CD14-positive monocyte (primary cell): Measurements from ENCODE around the gene CARM1. TPM values are rescaled to one million over a fixed set of nuclear protein-coding genes. Genes with fewer than 3 reads are reported as not detected.

Source experiments
- DNase-seq, 3 donors: peaks; one replicate each; pipeline ENCODE4 v3.0.0-alpha.2; 2011 to 2022
- H2AFZ ChIP-seq: 2 replicates; pipeline ENCODE4 v1.6.0; 2012; ENCODE audit warnings: mild to moderate bottlenecking, low read depth, low read length, inconsistent platforms; ENCODE audit not compliant: insufficient read depth, poor library complexity, severe bottlenecking
- H3K27ac ChIP-seq, 2 donors: 1 replicate in 1 of 2; 2 replicates in 1 of 2; pipeline ENCODE4 v1.5.1; 2012 to 2013; ENCODE audit warnings: low read length in 2 of 2, control low read depth in 1 of 2, inconsistent platforms in 1 of 2, low read depth in 1 of 2, mild to moderate bottlenecking in 1 of 2
- H3K27me3 ChIP-seq, 2 donors: one replicate each; pipeline versions ENCODE4 v1.6.0 to v1.6.1; 2011 to 2013; ENCODE audit warnings: low read length in 2 of 2; ENCODE audit not compliant: control insufficient read depth in 2 of 2, insufficient read depth in 2 of 2
- H3K36me3 ChIP-seq, 2 donors: replicated peaks in 1 of 2; 1 replicate in 1 of 2; 2 replicates in 1 of 2; pipeline versions ENCODE4 v1.5.1 to v1.6.1; 2012 to 2013; ENCODE audit warnings: low read length in 2 of 2, control low read depth in 1 of 2, inconsistent platforms in 1 of 2, mild to moderate bottlenecking in 1 of 2; ENCODE audit not compliant: insufficient read depth in 2 of 2, control insufficient read depth in 1 of 2
- H3K4me1 ChIP-seq, 2 donors: 1 replicate in 1 of 2; 2 replicates in 1 of 2; pipeline versions ENCODE4 v1.5.1 to v1.6.1; 2012 to 2013; ENCODE audit warnings: low read length in 2 of 2, control low read depth in 1 of 2, inconsistent platforms in 1 of 2, mild to moderate bottlenecking in 1 of 2, moderate library complexity in 1 of 2; ENCODE audit not compliant: insufficient read depth in 2 of 2, control insufficient read depth in 1 of 2
- H3K4me2 ChIP-seq: replicated peaks from 2 replicates; pipeline ENCODE3; 2012; ENCODE audit warnings: low read length, moderate library complexity, mild to moderate bottlenecking; ENCODE audit not compliant: poor library complexity, severe bottlenecking; ENCODE audit errors: extremely low read depth
- H3K4me3 ChIP-seq, 3 experiments: fragments of 200-600 bp in 1 of 3; sonication (generic) in 1 of 3; replicated peaks in 1 of 3; 1 replicate in 2 of 3; 2 replicates in 1 of 3; pipeline ENCODE4 v1.5.1; 2011 to 2013; ENCODE audit warnings: low read length in 3 of 3, mild to moderate bottlenecking in 3 of 3, control low read depth in 2 of 3, low read depth in 2 of 3, inconsistent platforms in 1 of 3, moderate library complexity in 1 of 3
- H3K79me2 ChIP-seq: 2 replicates; pipeline ENCODE4 v1.6.0; 2012; ENCODE audit warnings: mild to moderate bottlenecking, control low read depth, inconsistent platforms, low read length, moderate library complexity; ENCODE audit not compliant: insufficient read depth
- H3K9ac ChIP-seq: 2 replicates; pipeline ENCODE4 v1.6.0; 2017; ENCODE audit warnings: low read length, mild to moderate bottlenecking; ENCODE audit not compliant: insufficient read depth, poor library complexity, severe bottlenecking
- H3K9me3 ChIP-seq, 2 donors: replicated peaks in 1 of 2; 1 replicate in 1 of 2; 2 replicates in 1 of 2; pipeline versions ENCODE4 v1.5.1 to v1.6.1; 2012 to 2013; ENCODE audit warnings: low read length in 2 of 2, control low read depth in 1 of 2; ENCODE audit not compliant: control insufficient read depth in 1 of 2, insufficient read depth in 1 of 2
- H4K20me1 ChIP-seq: 2 replicates; pipeline ENCODE4 v1.6.0; 2012; ENCODE audit warnings: mild to moderate bottlenecking, low read length, control low read depth, moderate library complexity; ENCODE audit not compliant: insufficient read depth
- H3K27ac Mint-ChIP-seq, 7 donors: one replicate each; pipeline ENCODE4 v1.8.0; 2020; ENCODE audit warnings: mild to moderate bottlenecking in 7 of 7, mixed read lengths in 7 of 7, moderate library complexity in 6 of 7, inconsistent platforms in 2 of 7
- H3K27me3 Mint-ChIP-seq, 3 donors: one replicate each; pipeline ENCODE4 v1.8.0; 2021 to 2022; ENCODE audit warnings: low read depth in 3 of 3, mild to moderate bottlenecking in 3 of 3, mixed read lengths in 3 of 3, moderate library complexity in 3 of 3, inconsistent platforms in 1 of 3
- H3K36me3 Mint-ChIP-seq, 2 donors: one replicate each; pipeline ENCODE4 v1.8.0; 2020; ENCODE audit warnings: mixed read lengths in 2 of 2, inconsistent platforms in 1 of 2, mild to moderate bottlenecking in 1 of 2
- H3K4me1 Mint-ChIP-seq: one replicate; pipeline ENCODE4 v1.8.0; 2020; ENCODE audit warnings: mild to moderate bottlenecking, mixed read lengths
- H3K4me3 Mint-ChIP-seq, 2 donors: one replicate each; pipeline ENCODE4 v1.8.0; 2020; ENCODE audit warnings: mild to moderate bottlenecking in 2 of 2, mixed read lengths in 2 of 2, moderate library complexity in 1 of 2
- H3K9me3 Mint-ChIP-seq, 7 donors: one replicate each; pipeline ENCODE4 v1.8.0; 2020 to 2022; ENCODE audit warnings: mixed read lengths in 7 of 7, mild to moderate bottlenecking in 6 of 7, moderate library complexity in 6 of 7, inconsistent platforms in 2 of 7
- CTCF ChIP-seq: fragments of 200-600 bp; IDR thresholded peaks from one replicate; pipeline ENCODE4 v1.8.0; 2022; ENCODE audit warnings: antibody characterized with exemption, mild to moderate bottlenecking
- WGBS: methylation state at CpG from one replicate; pipeline ENCODE4 v1.1.5; 2013; ENCODE audit warnings: missing lambda C conversion rate; ENCODE audit not compliant: insufficient coverage; 5-methylcytosine and 5-hydroxymethylcytosine counted together
- intact Hi-C, 2 donors: fragments of 100-400 bp; cut with micrococcal nuclease; formaldehyde crosslinking; loops; one replicate each; pipeline versions ENCODE4 v1.15.0 to v1.15.1; 2023
- polyA plus RNA-seq, 3 donors: library from polyadenylated mRNA; depleted of rRNA in 1 of 3; unstranded in 2 of 3; stranded (reverse) in 1 of 3; fragments of 300-500 nt in 2 of 3; fragments of >200 nt in 1 of 3; fragmentation: Illumina TruSeq in 2 of 3; gene quantifications; 1 replicate in 2 of 3; 2 replicates in 1 of 3; pipeline ENCODE4 v1.2.3, GENCODE V29; 2012 to 2021

CARM1 gene
- polyA plus RNA-seq, 3 donors: 0.17 to 26.3 (median 0.29) TPM

- Mint-ChIP-seq H3K36me3 (peaks cover 0 to 12% of the 10 kb centered on the region in 2 donors), H3K4me3 (no peak overlapping the region), H3K27ac (peak overlapping the region in 2 of 7 donors; percentile 57 to 83), H3K4me1 (peaks cover 11% of the 10 kb centered on the region), H3K27me3 (peaks cover 0 to 2% (median 1%) of the 10 kb centered on the region in 3 donors), H3K9me3 (peaks cover 0 to 6% (median 2%) of the 10 kb centered on the region in 7 donors)
- no peak overlapping the region for H3K4me3 ChIP-seq
- no peak for DNase-seq
- H3K4me1 ChIP-seq: peaks cover 7 to 11% of the 10 kb centered on the region in 2 donors
- H2AFZ ChIP-seq: no peak overlapping the region
- H3K79me2 ChIP-seq: peaks cover 5% of the 10 kb centered on the region
- no peak overlapping the region for H3K4me2 ChIP-seq
- H4K20me1 ChIP-seq: peaks cover 45% of the 10 kb centered on the region
- no peaks in the 10 kb centered on the region for H3K36me3 ChIP-seq
- TF ChIP-seq CTCF: no peak
- H3K9me3 ChIP-seq: no peaks in the 10 kb centered on the region
- H3K27ac ChIP-seq: no peak overlapping the region
- intact Hi-C loops: no loop called here
- 99% methylated on average over 8 of the region's 10 CpGs for WGBS
- no peak overlapping the region for H3K9ac ChIP-seq
- no peaks in the 10 kb centered on the region for H3K27me3 ChIP-seq
Observed at GRCh38 chr19:10898633-10899032, 27.3 kb downstream of the CARM1 start.

GRCh38 chr19:10899151-10899653, 27.8 kb downstream of the CARM1 start:
- peaks cover 0 to 8% of the 10 kb centered on the region in 2 donors for H3K36me3 Mint-ChIP-seq
- H2AFZ ChIP-seq: no peak overlapping the region
- no peak for DNase-seq
- H3K36me3 ChIP-seq: no peaks in the 10 kb centered on the region
- no peaks in the 10 kb centered on the region for H3K27me3 ChIP-seq
- H3K4me1 ChIP-seq: peaks cover 7 to 11% of the 10 kb centered on the region in 2 donors
- H3K4me3 Mint-ChIP-seq: no peak overlapping the region
- peaks cover 40% of the 10 kb centered on the region for H4K20me1 ChIP-seq
- 96% methylated on average over 8 of the region's 10 CpGs for WGBS
- H3K4me1 Mint-ChIP-seq: peaks cover 11% of the 10 kb centered on the region
- no peak overlapping the region for H3K4me2 ChIP-seq
- H3K27ac Mint-ChIP-seq: no peak overlapping the region
- H3K9me3 ChIP-seq: no peaks in the 10 kb centered on the region
- H3K79me2 ChIP-seq: peaks cover 5% of the 10 kb centered on the region
- H3K9me3 Mint-ChIP-seq: peaks cover 0 to 6% (median 2%) of the 10 kb centered on the region in 7 donors
- TF ChIP-seq CTCF: no peak
- H3K4me3 ChIP-seq: no peak overlapping the region
- no peak overlapping the region for H3K9ac ChIP-seq
- H3K27ac ChIP-seq: no peak overlapping the region
- peaks cover 0 to 2% (median 1%) of the 10 kb centered on the region in 3 donors for H3K27me3 Mint-ChIP-seq
- intact Hi-C loops: no loop called here
